Measurements from ENCODE around the gene AP1M1.

- TF ChIP-seq CTCF (conservative IDR thresholded peaks at IDR 0.05; ENCODE audit: low read depth, low read length) (no peak), FOS (IDR thresholded peaks at IDR 0.05; ENCODE audit: low read depth, low read length) (no peak), POLR2A (IDR thresholded peaks at IDR 0.05; ENCODE audit: low read depth, low read length) (no peak), BHLHE40 (IDR thresholded peaks at IDR 0.05; ENCODE audit: low read depth, low read length) (no peak), CEBPB (IDR thresholded peaks at IDR 0.05; ENCODE audit: low read depth, low read length) (no peak), RFX5 (IDR thresholded peaks at IDR 0.05; ENCODE audit: low read depth, low read length) (no peak), RAD21 (IDR thresholded peaks at IDR 0.05; ENCODE audit: low read length) (no peak), NFE2L2 (IDR thresholded peaks at IDR 0.05; ENCODE audit: low read depth, low read length) (no peak), ELK1 (IDR thresholded peaks at IDR 0.05; ENCODE audit: borderline replicate concordance, low read depth, low read length) (no peak), MAZ (IDR thresholded peaks at IDR 0.05; ENCODE audit: borderline replicate concordance, low read depth, low read length) (no peak)
These were observed 54.9 kb downstream of the AP1M1 start for GRCh38 chr19:16252459-16253205.

Measured in IMR-90 (cell line).